ENCODE measurements around the gene KLHDC10. TPM values are rescaled to one million over a fixed set of nuclear protein-coding genes. Genes with fewer than 3 reads are reported as not detected.

KLHDC10 gene
- total RNA-seq, 1 experiment from 2014 or later, result 47.0 TPM

DNA sequence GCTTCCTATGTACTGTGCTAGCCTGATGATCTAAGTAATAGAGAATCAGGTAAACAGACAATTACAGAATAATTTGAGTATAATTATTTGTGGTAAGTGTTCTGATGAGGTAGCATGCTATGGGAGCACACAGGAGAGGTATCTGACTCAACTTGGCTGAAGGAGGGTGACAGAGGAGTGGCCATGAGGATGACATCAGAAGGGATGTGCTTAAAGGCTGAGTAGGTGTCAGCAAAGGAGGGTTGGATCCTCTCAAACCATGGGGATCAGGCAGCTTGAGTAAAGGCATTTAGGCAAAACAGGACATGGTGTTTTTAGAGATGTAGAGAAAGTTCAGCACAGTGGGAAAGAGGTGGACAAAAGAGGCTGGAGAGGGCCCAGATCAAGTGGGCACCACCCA, 29.0 kb downstream of the KLHDC10 start:
- peaks cover 5% of the 10 kb centered on the region; the same call in 1 of the 2 replicates for H4K20me1 ChIP-seq (ENCODE audit: insufficient read depth)
- TF ChIP-seq CTCF (conservative IDR thresholded peaks at IDR 0.05) (no peak), EZH2 (IDR thresholded peaks at IDR 0.05; ENCODE audit: low read depth) (no peak)

DNA sequence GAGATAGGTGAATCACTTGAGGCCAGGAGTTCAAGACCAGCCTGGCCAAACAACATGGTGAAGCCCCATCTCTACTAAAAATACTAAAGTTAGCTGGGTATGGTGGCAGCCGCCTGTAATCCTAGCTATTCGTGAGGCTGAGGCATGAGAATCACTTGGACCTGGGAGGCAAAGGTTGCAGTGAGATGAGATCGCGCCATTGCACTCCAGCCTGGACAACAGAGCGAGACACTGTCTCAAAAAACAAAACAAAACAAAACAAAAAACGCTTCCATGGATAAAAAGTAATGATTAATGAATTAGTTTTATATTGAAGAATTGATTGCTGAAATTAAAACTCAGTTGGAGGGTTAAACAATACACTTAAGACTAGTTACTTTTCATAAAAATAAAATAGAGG, 32.3 kb downstream of the KLHDC10 start:
- intact Hi-C loops (cut with micrococcal nuclease; ENCODE audit: unreplicated experiment), result no loop called here
- no peak for TF ChIP-seq CTCF (conservative IDR thresholded peaks at IDR 0.05)
- TF ChIP-seq EZH2 (IDR thresholded peaks at IDR 0.05; ENCODE audit: low read depth), result no peak
- Histone ChIP-seq H3K79me2 (ENCODE audit: low read depth) (no peaks in the 10 kb centered on the region), H4K20me1 (ENCODE audit: insufficient read depth) (no peaks in the 10 kb centered on the region), H3K9me2 (ENCODE audit: insufficient read depth) (no peaks in the 10 kb centered on the region; the same call in 1 of the 2 replicates), H3K9me3 (ENCODE audit: insufficient read depth, low read depth) (no peaks in the 10 kb centered on the region), H3K36me3 (ENCODE audit: low read depth) (no peaks in the 10 kb centered on the region), H3K4me3 (no peak overlapping the region), H3K27me3 (ENCODE audit: insufficient read depth, low read depth) (no peaks in the 10 kb centered on the region), H3K4me1 (replicated peaks; ENCODE audit: insufficient read depth) (no peaks in the 10 kb centered on the region), H3K4me2 (no peak overlapping the region), H3K27ac (no peak overlapping the region), H2AFZ (no peak overlapping the region), H3F3A (ENCODE audit: insufficient read depth, low read depth) (0 out of 2 replicates have a peak, but pooled peaks cover 2% of the 10 kb centered on the region)
- ChIA-PET POLR2A (ENCODE audit: unreplicated experiment) (interaction anchor here (0.6 kb wide), 1 partner anchor 103 kb away, joined by 6 read pairs; no protein-coding TSS in a partner anchor), CTCF (no interaction called here)
- BruUV-seq (replicated peaks), result no TSS peak
- no peak for DNase-seq

More for the DNA sequence above, 29.0 kb downstream of the KLHDC10 start:
- ChIA-PET POLR2A (ENCODE audit: unreplicated experiment) (interaction anchor here (0.7 kb wide), 1 partner anchor 106 kb away, joined by 3 read pairs; the partner anchor contains the start of gene TMEM209), CTCF (interaction anchor here (0.8 kb wide), 1 partner anchor 575 kb away, joined by 3 read pairs; no protein-coding TSS in a partner anchor)
- H3K4me2 ChIP-seq, result no peak overlapping the region
- H3K79me2 ChIP-seq (ENCODE audit: low read depth), result 0 out of 2 replicates have a peak, but pooled peaks cover 3% of the 10 kb centered on the region
- no peak overlapping the region for H3K4me3 ChIP-seq
- H3K9me2 ChIP-seq (ENCODE audit: insufficient read depth), result no peaks in the 10 kb centered on the region
- no peak overlapping the region for H2AFZ ChIP-seq
- 0 out of 2 replicates have a peak, but pooled peaks cover 9% of the 10 kb centered on the region for H3K4me1 ChIP-seq (replicated peaks; ENCODE audit: insufficient read depth)
- intact Hi-C loops (cut with micrococcal nuclease; ENCODE audit: unreplicated experiment), result no loop called here
- no peak overlapping the region for H3K27ac ChIP-seq
- no peaks in the 10 kb centered on the region for H3K27me3 ChIP-seq (ENCODE audit: insufficient read depth, low read depth)
- no peaks in the 10 kb centered on the region for H3K9me3 ChIP-seq (ENCODE audit: insufficient read depth, low read depth)
- H3K36me3 ChIP-seq (ENCODE audit: low read depth), result no peaks in the 10 kb centered on the region
- BruUV-seq (replicated peaks), result no TSS peak
- DNase-seq, result no peak
- H3F3A ChIP-seq (ENCODE audit: insufficient read depth, low read depth), result no peaks in the 10 kb centered on the region

DNA sequence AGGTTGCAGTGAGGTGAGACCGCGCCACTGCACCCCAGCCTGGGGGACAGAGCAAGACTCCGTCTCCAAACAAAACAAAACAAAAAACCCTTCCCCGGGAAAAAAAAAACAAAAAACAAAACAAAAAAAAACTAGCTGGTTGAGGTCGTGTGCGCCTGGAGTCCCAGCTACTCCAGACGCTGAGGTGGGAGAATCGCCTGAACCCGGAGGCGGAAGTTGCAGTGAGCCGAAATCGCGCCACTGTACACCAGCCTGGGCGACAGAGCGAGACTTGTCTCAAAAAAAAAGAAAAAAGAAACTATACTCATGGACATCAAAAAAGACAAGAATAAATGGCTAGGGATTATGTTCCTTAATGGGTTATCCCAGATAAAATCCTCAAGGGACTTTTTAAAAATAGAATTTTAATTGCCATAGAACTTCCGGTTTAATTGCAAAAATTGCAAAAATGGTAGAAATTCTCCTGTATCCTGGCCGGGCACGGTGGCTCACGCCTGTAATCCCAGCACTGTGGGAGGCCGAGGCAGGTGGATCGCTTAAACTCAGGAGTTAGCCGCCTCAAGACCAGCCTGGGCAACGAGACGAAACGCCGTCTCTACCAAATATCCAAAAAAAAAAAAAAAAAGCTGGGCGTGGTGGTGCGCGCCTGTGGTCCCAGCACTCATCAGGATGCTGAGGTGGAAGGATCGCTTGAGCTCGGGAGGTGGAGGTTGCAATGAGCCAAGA, 37.8 kb downstream of the KLHDC10 start:
- no peak for TF ChIP-seq CTCF (conservative IDR thresholded peaks at IDR 0.05)
- no peak for TF ChIP-seq EZH2 (IDR thresholded peaks at IDR 0.05; ENCODE audit: low read depth)
- H3K4me3 ChIP-seq, result no peak overlapping the region
- no peaks in the 10 kb centered on the region for H3K4me1 ChIP-seq (replicated peaks; ENCODE audit: insufficient read depth)
- POLR2A ChIA-PET (ENCODE audit: unreplicated experiment), result interaction anchor here (0.6 kb wide), 1 partner anchor 91 kb away, joined by 7 read pairs; no protein-coding TSS in a partner anchor
- peaks cover 4% of the 10 kb centered on the region; the same call in 1 of the 2 replicates for H3F3A ChIP-seq (ENCODE audit: insufficient read depth, low read depth)
- H3K4me2 ChIP-seq, result no peak overlapping the region
- H3K9me2 ChIP-seq (ENCODE audit: insufficient read depth), result no peaks in the 10 kb centered on the region; the same call in 1 of the 2 replicates
- no peak overlapping the region for H3K27ac ChIP-seq
- CTCF ChIA-PET, result no interaction called here
- no peak overlapping the region for H2AFZ ChIP-seq
- H3K27me3 ChIP-seq (ENCODE audit: insufficient read depth, low read depth), result no peaks in the 10 kb centered on the region
- no peaks in the 10 kb centered on the region for H3K36me3 ChIP-seq (ENCODE audit: low read depth)
- BruUV-seq (replicated peaks), result no TSS peak
- no peak for DNase-seq
- no peaks in the 10 kb centered on the region for H3K79me2 ChIP-seq (ENCODE audit: low read depth)
- H4K20me1 ChIP-seq (ENCODE audit: insufficient read depth), result no peaks in the 10 kb centered on the region
- no peaks in the 10 kb centered on the region for H3K9me3 ChIP-seq (ENCODE audit: insufficient read depth, low read depth)
- intact Hi-C loops (cut with micrococcal nuclease; ENCODE audit: unreplicated experiment), result no loop called here
